GM21381 (cell line): ENCODE results near the gene CORO2B.

Experiments
- ATAC-seq: cut with Tn5 transposase; IDR thresholded peaks from one replicate; pipeline ENCODE4 v1.9.1; 2021; ENCODE audit warnings: mild to moderate bottlenecking, moderate library complexity; ENCODE audit not compliant: unreplicated experiment

CORO2B gene

DNA sequence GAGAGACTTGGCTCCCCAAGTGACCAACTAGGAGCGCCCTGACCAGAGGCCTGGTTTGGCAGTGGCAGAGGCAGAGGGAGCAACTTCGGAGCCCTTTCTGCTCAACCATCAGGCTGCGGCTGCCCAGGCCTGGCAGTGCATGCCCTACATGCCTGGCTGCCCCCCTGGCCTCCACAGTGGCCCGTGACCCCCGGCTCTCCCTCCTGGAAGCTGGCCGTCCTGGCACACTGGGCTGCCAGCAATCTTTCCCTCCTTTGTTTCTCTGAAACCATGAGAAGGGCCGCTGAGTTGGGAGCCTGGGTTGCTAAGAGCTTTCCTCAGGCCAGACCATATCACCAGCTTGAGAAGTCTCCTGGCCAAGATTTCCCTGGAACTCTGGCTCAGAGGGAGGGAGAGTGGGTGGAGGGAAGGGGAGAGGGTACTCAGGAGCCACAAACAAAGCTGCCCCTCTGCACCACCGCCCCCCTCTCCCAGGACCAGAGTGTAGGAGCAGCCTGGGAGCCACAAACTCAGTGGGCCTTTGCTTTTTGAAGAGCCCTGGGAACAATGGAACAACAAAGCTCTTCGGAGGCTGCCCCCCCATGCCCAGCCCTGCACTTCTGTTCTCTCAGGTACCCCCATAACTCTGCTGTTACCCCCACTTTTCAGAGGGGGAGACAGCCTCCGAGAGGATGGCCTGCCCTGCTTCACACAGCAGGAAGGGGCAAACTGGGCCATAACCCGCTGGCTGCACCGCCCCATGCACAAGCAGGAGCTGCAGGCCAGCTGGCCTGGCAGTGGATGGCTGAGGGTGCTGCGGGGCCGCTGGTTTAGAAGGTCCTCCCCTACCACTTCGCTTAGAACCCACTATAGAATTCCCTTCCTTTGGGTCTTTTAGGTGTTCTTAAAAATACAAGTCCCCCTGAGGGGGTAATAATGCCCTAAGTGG is 11.3 kb downstream of the CORO2B start:
- ATAC-seq, result no peak

- ATAC-seq, result no peak
Observed at GRCh38 chr15:68590721-68591389, 12.1 kb downstream of the CORO2B start.

GRCh38 chr15:68592054-68592453 is 13.3 kb downstream of the CORO2B start:
- no peak for ATAC-seq

GRCh38 chr15:68592544-68592943 is 13.8 kb downstream of the CORO2B start:
- ATAC-seq, result no peak

- ATAC-seq, result no peak
Observed at GRCh38 chr15:68593341-68593740, 14.5 kb downstream of the CORO2B start.

- no peak for ATAC-seq
Observed at GRCh38 chr15:68593828-68594532, 15.2 kb downstream of the CORO2B start.

DNA sequence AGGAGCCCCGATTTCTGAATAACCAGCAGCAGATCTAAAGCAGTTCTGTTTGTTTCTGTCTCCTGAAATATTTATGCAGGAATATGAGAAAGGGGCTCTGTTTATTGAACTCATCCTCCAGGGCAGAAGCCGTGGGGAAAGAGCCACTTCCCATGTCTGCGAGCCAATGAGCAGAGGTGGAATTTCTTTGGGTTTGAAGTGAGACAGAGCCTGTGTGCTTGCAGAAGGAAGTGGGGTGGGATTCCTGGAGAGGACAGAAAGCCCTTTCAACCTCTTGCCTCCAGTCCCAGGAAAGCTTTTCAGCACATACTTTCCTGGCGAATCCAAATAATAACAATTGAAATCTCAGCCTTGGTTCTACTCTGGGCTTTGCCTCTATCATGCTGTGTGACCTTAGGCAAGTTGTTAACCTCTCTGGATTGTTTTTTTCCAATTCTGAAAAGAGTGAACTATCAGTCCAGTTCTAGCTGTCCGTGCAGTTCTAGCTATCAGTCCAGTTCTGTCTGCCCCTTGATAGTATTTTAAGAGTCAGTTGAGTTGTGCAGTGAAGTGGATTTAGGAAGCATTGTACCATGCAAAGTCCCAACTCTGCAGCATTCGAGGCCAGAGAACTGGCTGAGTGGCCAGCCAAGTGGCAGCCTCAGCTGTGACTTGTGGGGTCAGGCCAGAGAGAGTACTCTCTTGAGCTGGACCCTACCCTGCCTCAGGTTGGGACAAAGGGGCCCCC is 15.9 kb downstream of the CORO2B start:
- no peak for ATAC-seq

DNA sequence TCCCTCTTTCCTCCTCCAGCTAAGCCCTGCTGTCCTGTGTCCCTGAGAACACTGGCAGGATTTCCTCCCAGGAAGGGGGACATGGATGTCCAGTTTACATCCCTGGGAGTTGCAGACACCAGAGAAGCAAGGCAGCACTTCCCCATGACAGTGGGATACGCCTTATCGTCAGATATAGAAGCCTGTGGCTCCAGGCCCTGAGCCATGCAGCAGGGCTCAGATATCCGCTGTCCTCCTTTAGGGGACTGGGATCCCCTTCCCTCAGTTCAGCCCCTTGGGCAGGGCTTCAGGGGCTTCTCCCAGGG is 16.4 kb downstream of the CORO2B start:
- ATAC-seq, result no peak

DNA sequence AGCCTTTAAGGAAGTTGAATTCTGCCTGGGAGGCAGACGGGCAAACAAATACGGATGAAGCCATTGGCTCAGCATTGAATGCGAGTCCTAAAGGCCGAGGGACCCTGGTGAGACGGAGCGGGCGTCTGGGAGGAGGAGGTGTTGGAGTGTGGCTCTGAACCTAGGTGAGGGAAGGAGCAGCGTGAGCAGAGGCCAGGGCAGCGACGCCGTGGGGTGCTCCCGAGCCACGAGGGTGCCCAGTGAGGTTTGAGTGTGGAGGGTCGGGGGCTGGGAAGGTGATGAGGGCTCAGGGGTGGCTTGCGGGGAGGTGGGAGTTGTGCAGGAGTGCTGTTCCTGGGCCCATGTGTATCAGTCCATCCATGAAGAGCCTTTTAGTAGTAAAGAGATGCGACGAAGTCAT is 17.0 kb downstream of the CORO2B start:
- no peak for ATAC-seq

- ATAC-seq, result no peak
Observed at GRCh38 chr15:68596691-68597090, 17.9 kb downstream of the CORO2B start.

- no peak for ATAC-seq
Observed at GRCh38 chr15:68597581-68597980, 18.8 kb downstream of the CORO2B start.

DNA sequence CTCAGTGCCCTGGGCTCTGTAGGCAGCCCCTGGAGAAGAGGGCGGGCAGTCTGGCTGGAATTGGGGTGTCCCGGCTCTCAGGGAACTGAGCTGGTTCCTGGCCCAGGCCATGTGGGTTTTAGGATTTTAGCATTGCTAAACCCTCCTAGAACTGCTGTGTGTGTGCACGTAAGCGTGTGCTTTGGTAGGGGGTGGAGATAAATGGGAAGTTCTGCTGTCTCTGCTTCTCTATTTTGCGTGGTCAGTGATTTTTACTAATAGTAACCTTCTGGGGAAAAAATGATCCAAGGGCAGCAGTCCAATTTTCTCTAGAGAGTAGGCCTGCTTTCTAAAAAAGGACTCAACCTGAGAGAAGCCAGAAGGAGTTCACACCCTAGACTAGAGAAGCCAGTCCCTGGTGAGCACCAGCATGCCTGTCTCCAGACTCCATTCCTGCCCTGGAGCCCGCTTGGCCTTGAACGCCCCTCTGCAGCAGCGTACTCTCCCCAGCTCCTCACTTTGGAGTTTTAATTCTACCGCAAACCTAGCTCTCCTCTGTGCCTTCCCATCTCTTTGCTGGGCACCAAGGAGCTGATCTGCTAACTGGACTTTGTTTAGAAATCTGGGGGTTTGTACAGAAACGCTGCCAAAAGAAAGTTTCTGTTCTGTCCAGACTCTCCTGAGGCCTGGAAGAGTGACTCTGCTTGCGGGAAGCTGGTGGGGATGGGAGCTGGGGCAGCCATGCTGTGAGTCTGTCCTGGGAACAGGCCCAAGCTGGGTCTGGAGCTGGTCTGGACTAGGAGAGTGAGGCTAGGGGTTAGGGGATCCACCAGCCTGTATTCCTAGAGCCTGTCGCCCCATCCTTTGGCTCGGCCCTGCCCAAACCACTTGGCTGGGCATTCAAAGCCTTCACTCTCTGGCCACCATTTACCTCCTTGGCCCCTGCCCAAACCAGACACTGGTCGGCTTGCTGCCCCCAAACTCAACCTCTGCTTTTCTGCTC is 19.7 kb downstream of the CORO2B start:
- ATAC-seq, result no peak

DNA sequence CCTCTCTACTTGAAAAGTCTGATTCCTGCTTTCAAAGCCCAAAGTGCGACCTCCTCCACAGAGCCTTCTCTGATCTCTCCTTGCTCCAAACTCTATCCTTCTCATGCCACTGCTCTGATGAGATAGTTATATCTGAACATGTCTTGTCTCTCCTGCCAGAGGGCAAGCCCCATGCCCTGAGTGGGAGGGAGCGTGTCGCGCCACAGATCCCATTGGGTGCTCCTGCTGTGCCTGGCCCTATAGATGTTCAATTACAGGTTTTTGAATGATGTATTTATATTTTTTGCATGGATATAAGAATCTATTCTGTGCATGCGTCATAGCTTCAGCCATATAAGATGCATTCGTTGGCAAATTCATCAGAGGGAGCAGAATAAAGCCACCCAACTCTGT is 20.4 kb downstream of the CORO2B start:
- ATAC-seq, result no peak

DNA sequence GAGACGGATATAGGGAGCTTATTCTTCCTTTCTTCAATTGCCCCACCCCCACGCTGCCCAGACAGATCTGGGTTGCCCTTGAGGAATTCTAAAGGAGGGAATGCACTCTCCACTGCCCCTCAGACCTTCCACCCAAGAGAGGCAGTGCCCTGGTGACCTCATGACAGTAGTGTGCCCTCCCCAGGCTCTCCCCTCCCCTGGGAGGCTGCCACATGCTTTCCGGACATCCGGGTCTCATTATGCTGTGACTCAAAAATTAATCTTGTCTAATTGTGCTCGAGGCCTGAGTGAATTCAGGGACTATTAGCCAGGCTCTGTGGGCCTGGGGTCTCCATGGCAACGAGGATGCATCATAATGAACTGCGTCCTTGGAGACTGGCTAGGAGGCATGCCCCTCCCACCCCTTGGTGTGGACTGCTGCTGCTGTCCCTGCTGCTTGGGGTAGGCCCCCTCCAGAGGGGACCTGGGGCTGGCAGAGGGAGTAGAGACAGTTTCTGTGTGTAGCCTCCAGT is 20.8 kb downstream of the CORO2B start:
- no peak for ATAC-seq

DNA sequence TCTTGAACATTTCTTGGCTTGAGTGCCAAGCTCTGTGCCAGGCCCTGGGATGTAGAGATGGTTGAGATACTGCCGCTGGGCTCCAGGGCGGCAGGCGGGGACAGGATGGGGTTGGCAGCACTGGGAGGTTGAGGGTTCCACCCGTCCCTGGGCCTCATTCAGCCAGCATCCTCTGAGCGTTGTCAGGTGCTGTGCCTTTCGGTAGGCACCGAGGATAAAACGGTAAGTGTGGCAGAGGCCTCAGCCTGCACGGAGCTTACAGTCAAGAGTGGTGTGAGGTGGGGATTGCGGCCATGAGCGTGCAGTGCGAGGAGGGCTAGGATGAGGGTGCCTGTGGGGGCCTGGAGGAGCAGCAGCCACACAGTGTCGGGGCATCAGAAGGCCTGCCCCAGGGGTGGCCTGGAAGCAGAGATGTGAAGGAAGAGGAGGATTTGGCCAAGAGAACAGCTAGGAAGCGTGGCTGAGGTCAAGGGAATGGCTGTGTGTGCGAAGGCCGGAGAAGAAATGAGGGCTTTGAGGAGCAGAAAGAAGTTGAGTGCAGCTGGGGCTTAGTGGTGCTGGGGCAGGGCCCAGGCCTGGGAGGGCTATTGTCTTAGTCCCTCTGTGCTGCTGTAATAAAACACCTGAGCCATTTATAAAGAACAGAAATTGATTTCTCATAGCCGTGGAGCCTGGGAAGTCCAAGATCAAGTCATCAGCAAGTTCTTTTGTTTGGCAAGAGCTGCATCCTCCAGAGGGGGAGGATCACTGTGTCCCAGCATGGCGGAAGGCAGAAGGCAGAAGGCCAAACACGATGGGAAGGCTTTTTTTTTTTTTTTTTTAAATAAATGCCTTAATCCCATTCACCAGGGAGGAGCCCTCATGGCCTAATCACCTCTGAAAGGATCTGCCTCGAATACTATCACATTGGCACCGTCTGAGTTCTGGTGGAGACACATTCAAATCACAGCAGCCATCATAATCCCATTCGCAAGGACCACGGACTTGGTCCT is 22.7 kb downstream of the CORO2B start:
- no peak for ATAC-seq

DNA sequence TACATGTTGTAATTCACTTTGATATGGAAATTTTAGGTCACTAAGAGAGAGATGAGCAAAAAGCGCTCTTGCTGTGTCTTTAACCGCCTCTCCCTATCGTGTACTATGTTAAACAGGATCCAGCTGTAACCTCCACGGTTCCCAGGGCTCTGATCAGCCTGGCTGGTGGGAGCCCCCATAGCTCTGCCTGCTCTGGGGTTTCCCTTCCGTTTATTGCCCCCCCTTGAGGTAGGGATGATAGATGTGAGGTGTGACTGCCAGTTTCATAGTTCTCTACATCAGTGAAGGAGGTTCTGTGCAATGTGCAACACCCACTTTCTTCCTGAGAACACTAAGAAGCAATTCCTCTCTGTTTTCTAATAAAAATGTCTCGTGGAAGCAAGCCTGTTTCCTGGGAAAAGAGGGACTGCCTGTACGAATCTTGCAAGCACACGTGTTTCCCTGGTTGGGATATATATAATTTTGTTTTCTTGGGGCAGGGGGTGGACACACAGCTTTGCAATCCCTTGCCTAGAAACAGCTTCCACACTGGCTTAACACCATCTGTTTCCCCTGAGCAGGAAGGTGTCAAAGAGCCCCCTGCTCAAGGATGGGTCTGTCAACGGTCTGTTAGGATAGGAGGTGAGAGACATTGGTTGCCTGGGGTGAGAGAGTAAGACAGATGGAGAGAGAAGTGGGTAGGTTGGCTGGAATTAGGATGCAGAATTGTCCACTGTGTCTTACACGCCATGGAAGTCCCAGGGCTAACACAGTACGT is 23.8 kb downstream of the CORO2B start:
- ATAC-seq, result no peak

GRCh38 chr15:68603216-68603595 is 24.4 kb downstream of the CORO2B start:
- ATAC-seq, result no peak

GRCh38 chr15:68603951-68604350 is 25.2 kb downstream of the CORO2B start:
- ATAC-seq, result no peak
